BLaER1 treated with 17β-estradiol and CSF1 and Interleukin-3, amounts not matched to agents 10 nM and 100 nM (cell line): ENCODE measurements around the gene MAD1L1.

Experiments used
- H3K27ac ChIP-seq, 11 experiments: shearing (Covaris generic); formaldehyde crosslinking; 2 replicates each; pipeline ENCODE4 v1.8.1; 2022
- H3K27me3 ChIP-seq, 11 experiments: shearing (Covaris generic); formaldehyde crosslinking; 2 replicates each; pipeline ENCODE4 v1.8.1; 2022
- H3K36me3 ChIP-seq, 11 experiments: shearing (Covaris generic); formaldehyde crosslinking; 2 replicates each; pipeline ENCODE4 v1.8.1; 2022
- H3K4me1 ChIP-seq, 10 experiments: shearing (Covaris generic); formaldehyde crosslinking; 2 replicates each; pipeline ENCODE4 v1.8.1; 2022
- H3K4me2 ChIP-seq, 11 experiments: shearing (Covaris generic); formaldehyde crosslinking; 2 replicates each; pipeline ENCODE4 v1.8.1; 2022
- H3K4me3 ChIP-seq, 10 experiments: shearing (Covaris generic); formaldehyde crosslinking; 2 replicates each; pipeline ENCODE4 v1.8.1; 2022
- H3K9ac ChIP-seq, 11 experiments: shearing (Covaris generic); formaldehyde crosslinking; 2 replicates each; pipeline ENCODE4 v1.8.1; 2022
- H3K9me3 ChIP-seq, 11 experiments: shearing (Covaris generic); formaldehyde crosslinking; replicated peaks in 1 of 11; 2 replicates each; pipeline ENCODE4 v1.8.1; 2022
- H4K20me1 ChIP-seq, 11 experiments: shearing (Covaris generic); formaldehyde crosslinking; 2 replicates each; pipeline ENCODE4 v1.8.1; 2022
- Cebpa-rat ChIP-seq, 11 experiments: shearing (Covaris generic); IDR thresholded peaks; 2 replicates each; pipeline ENCODE4 v1.8.1; 2022

Gene MAD1L1

GRCh38 chr7:2055956-2056355 lies 176.8 kb downstream of the MAD1L1 start:
- Histone ChIP-seq H3K9me3 (peaks cover 17 to 21% (median 19%) of the 10 kb centered on the region in 11 experiments), H3K27ac (no peak overlapping the region), H4K20me1 (peaks cover 72 to 88% (median 79%) of the 10 kb centered on the region in 11 experiments), H3K4me2 (peak overlapping the region; percentile 62 to 92 (median 83)), H3K9ac (peak overlapping the region in 5 of 11 experiments; percentile 11 to 53 (median 39); a peak in 7 of 22 replicates), H3K4me1 (peaks cover 14 to 64% (median 51%) of the 10 kb centered on the region in 10 experiments), H3K4me3 (no peak overlapping the region; a peak in 1 of 20 replicates), H3K27me3 (peaks cover 0 to 22% (median 7%) of the 10 kb centered on the region in 11 experiments; a peak in 10 of 22 replicates), H3K36me3 (peaks cover 22 to 59% (median 47%) of the 10 kb centered on the region in 11 experiments)
- no peak for TF ChIP-seq Cebpa-rat (IDR thresholded peaks at IDR 0.05)

- H3K27me3 ChIP-seq, result peaks cover 0 to 22% (median 7%) of the 10 kb centered on the region in 11 experiments; a peak in 10 of 22 replicates
- H3K4me2 ChIP-seq, result peak overlapping the region in 8 of 11 experiments; percentile 62 to 92 (median 88); a peak in 15 of 22 replicates
- H3K9me3 ChIP-seq, result peaks cover 7 to 10% (median 9%) of the 10 kb centered on the region in 11 experiments
- peaks cover 83 to 98% (median 89%) of the 10 kb centered on the region in 11 experiments for H4K20me1 ChIP-seq
- no peak overlapping the region for H3K27ac ChIP-seq
- no peak for TF ChIP-seq Cebpa-rat (IDR thresholded peaks at IDR 0.05)
- H3K4me1 ChIP-seq, result peaks cover 14 to 74% (median 61%) of the 10 kb centered on the region in 10 experiments
- H3K4me3 ChIP-seq, result no peak overlapping the region
- peaks cover 12 to 58% (median 40%) of the 10 kb centered on the region in 11 experiments for H3K36me3 ChIP-seq
- H3K9ac ChIP-seq, result 0 out of 22 replicates have a peak overlapping the region, but pooled peaks of 1 of the 11 experiments have one; percentile 5
Measured at GRCh38 chr7:2054927-2055326, 177.8 kb downstream of the MAD1L1 start.

- Histone ChIP-seq H3K4me1 (peaks cover 15 to 90% (median 76%) of the 10 kb centered on the region in 10 experiments), H3K9ac (no peak overlapping the region), H3K4me2 (peak overlapping the region in 3 of 11 experiments; percentile 28 to 64 (median 40); a peak in 2 of 22 replicates), H3K4me3 (no peak overlapping the region), H4K20me1 (peaks cover 92 to 99% (median 95%) of the 10 kb centered on the region in 11 experiments), H3K36me3 (peaks cover 5 to 51% (median 31%) of the 10 kb centered on the region in 11 experiments; a peak in 21 of 22 replicates), H3K27ac (no peak overlapping the region), H3K9me3 (no peaks in the 10 kb centered on the region), H3K27me3 (peaks cover 0 to 22% (median 7%) of the 10 kb centered on the region in 11 experiments; a peak in 10 of 22 replicates)
- no peak for TF ChIP-seq Cebpa-rat (IDR thresholded peaks at IDR 0.05)
Measured at GRCh38 chr7:2053395-2053794, 179.3 kb downstream of the MAD1L1 start.

- Histone ChIP-seq H3K4me3 (no peak overlapping the region), H3K36me3 (peaks cover 5 to 54% (median 31%) of the 10 kb centered on the region in 11 experiments; a peak in 21 of 22 replicates), H3K4me1 (peaks cover 15 to 95% (median 83%) of the 10 kb centered on the region in 10 experiments), H3K4me2 (peak overlapping the region in 7 of 11 experiments; percentile 26 to 64 (median 40); a peak in 9 of 22 replicates), H3K27me3 (peaks cover 0 to 25% (median 5%) of the 10 kb centered on the region in 11 experiments; a peak in 10 of 22 replicates), H3K9me3 (no peaks in the 10 kb centered on the region), H3K27ac (no peak overlapping the region), H4K20me1 (peaks cover 97 to 99% (median 98%) of the 10 kb centered on the region in 11 experiments), H3K9ac (no peak overlapping the region)
- no peak for TF ChIP-seq Cebpa-rat (IDR thresholded peaks at IDR 0.05)
Measured at GRCh38 chr7:2052657-2053048, 180.1 kb downstream of the MAD1L1 start.

GRCh38 chr7:2051707-2052656 lies 180.8 kb downstream of the MAD1L1 start:
- no peak overlapping the region for H3K4me3 ChIP-seq
- H3K9ac ChIP-seq, result no peak overlapping the region
- H3K9me3 ChIP-seq, result no peaks in the 10 kb centered on the region
- H3K4me1 ChIP-seq, result peaks cover 15 to 95% (median 85%) of the 10 kb centered on the region in 10 experiments
- H3K27me3 ChIP-seq, result peaks cover 0 to 25% (median 0%) of the 10 kb centered on the region in 11 experiments; a peak in 9 of 22 replicates
- H3K4me2 ChIP-seq, result peak overlapping the region in 7 of 11 experiments; percentile 12 to 64 (median 40); a peak in 11 of 22 replicates
- H3K27ac ChIP-seq, result no peak overlapping the region
- no peak for TF ChIP-seq Cebpa-rat (IDR thresholded peaks at IDR 0.05)
- peaks cover 97 to 99% (median 98%) of the 10 kb centered on the region in 11 experiments for H4K20me1 ChIP-seq
- peaks cover 5 to 47% (median 28%) of the 10 kb centered on the region in 11 experiments; a peak in 21 of 22 replicates for H3K36me3 ChIP-seq

- no peak for TF ChIP-seq Cebpa-rat (IDR thresholded peaks at IDR 0.05)
- H3K36me3 ChIP-seq, result peaks cover 5 to 47% (median 28%) of the 10 kb centered on the region in 11 experiments; a peak in 21 of 22 replicates
- H3K27ac ChIP-seq, result no peak overlapping the region
- no peaks in the 10 kb centered on the region for H3K9me3 ChIP-seq
- no peak overlapping the region for H3K9ac ChIP-seq
- H3K4me1 ChIP-seq, result peaks cover 7 to 95% (median 85%) of the 10 kb centered on the region in 10 experiments; a peak in 19 of 20 replicates
- no peak overlapping the region for H3K4me3 ChIP-seq
- H4K20me1 ChIP-seq, result peaks cover 97 to 99% (median 98%) of the 10 kb centered on the region in 11 experiments
- H3K4me2 ChIP-seq, result peak overlapping the region in 8 of 11 experiments; percentile 15 to 99 (median 68); a peak in 13 of 22 replicates
- H3K27me3 ChIP-seq, result peaks cover 0 to 25% (median 0%) of the 10 kb centered on the region in 11 experiments; a peak in 8 of 22 replicates
Measured at GRCh38 chr7:2050511-2050866, 182.3 kb downstream of the MAD1L1 start.

GRCh38 chr7:2049782-2050510 lies 182.8 kb downstream of the MAD1L1 start:
- Histone ChIP-seq H3K4me1 (peaks cover 7 to 95% (median 83%) of the 10 kb centered on the region in 10 experiments; a peak in 19 of 20 replicates), H3K36me3 (peaks cover 5 to 44% (median 24%) of the 10 kb centered on the region in 11 experiments; a peak in 21 of 22 replicates), H3K9ac (no peak overlapping the region), H3K4me3 (no peak overlapping the region), H3K27me3 (peaks cover 0 to 28% (median 0%) of the 10 kb centered on the region in 11 experiments; a peak in 8 of 22 replicates), H3K9me3 (no peaks in the 10 kb centered on the region), H3K4me2 (peak overlapping the region in 8 of 11 experiments; percentile 23 to 99 (median 78); a peak in 11 of 22 replicates), H3K27ac (no peak overlapping the region), H4K20me1 (peaks cover 97 to 99% (median 98%) of the 10 kb centered on the region in 11 experiments)
- TF ChIP-seq Cebpa-rat (IDR thresholded peaks at IDR 0.05), result no peak
